Pulmonary artery endothelial cell (primary cell): ENCODE results near the gene RASA1. TPM values are rescaled to one million over a fixed set of nuclear protein-coding genes. Genes with fewer than 3 reads are reported as not detected.
"Not testable (repeated sequence)": the region's sequence is repeated elsewhere in the genome, so short reads cannot be mapped to it uniquely, and the experiment has no call there.

Experiments used
- DNase-seq: peaks from one replicate; pipeline ENCODE4 v3.0.0-alpha.2; 2011; ENCODE audit warnings: low read depth, low spot score
- total RNA-seq: library from RNA; depleted of rRNA; stranded (reverse); fragments of >200 nt; gene quantifications from 2 replicates; pipeline ENCODE4 v1.2.3, GENCODE V29; 2014

Gene RASA1
- total RNA-seq, 1 donor from 2014 or later: 37.7 TPM

DNA sequence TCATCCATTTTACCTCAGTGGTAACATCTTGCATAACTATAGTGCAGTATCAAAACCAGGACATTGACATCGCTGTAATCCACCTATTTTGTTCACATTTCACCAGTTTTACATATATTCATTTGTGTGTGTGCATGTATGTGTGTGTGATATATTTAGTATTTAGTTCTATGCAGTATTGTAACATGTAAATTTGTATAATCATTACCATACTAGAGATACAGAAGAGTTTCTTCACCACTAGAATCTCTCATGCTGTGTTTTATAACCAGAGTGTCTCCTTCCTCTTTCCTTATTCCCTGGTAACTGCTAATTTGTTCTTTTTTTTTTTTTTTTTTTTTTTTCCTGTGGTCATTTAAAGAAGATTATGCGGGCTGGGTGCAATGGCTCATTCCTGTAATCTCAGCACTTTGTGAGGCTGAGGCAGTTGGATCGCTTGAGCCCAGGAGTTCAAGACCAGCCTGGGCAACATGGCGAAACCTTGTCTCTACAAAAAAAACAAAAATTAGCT, 11.0 kb downstream of the RASA1 start:
- DNase-seq: no peak

DNA sequence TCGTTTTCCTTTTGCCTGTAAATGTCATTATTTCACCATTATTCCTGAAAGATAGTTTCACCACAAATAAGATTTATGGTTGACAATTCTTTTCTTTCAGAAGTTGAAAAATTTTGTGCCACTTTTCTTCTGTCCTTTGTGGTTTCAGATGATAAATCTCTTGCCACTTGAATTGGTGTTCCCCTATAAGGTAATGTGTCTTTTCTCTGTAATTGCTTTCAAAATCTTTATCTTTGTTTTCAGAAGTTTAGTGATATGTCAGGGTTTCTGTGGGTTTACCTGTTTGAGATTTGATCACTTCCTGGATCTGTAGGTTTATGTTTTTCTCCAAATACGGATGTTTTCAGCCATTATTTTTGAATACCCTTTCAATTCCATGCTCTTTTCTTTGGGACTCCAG, 14.6 kb downstream of the RASA1 start:
- DNase-seq: no peak

DNA sequence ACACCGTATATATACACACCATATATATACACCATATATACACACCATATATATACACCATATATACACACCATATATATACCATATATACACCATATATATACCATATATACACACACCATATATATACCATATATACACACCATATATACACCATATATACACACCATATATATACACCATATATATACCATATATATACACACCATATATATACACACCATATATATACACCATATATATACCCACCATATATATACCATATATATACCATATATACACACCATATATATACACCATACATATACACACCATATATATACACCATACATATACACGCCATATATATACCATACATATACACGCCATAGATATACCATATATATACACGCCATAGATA, 19.6 kb downstream of the RASA1 start:
- DNase-seq: not testable (repeated sequence)

DNA sequence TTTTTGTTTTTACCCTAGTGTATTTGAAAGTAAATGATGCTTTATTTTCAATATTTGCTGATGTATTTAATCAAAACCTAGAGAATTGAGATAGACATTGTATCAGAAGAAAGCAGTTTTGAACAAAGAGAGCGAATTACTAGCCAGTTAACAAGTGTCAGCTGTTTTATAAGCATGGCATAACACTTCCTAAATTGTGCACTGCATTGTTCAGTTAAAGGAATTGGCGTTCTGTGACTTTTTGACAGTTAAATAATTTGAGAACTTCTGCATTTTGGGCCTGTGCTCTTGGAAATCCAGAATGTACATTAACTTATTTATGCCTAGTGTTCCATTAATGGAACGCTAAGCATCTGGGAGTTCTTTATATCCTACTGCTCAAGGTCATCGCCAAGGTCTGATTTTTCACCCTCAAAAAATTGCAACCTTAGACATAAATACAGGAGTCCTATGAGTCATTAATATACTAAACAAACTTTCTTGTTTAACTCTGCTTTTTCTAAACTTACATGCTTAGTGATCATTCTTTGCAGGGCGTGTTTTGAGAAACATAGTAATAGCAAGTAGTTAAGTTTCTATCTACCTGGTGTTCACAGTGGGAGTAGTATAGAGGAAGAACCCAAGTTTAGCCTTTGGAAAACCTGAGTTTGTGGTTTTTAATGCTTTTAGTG, 31.1 kb downstream of the RASA1 start:
- DNase-seq: no peak

DNA sequence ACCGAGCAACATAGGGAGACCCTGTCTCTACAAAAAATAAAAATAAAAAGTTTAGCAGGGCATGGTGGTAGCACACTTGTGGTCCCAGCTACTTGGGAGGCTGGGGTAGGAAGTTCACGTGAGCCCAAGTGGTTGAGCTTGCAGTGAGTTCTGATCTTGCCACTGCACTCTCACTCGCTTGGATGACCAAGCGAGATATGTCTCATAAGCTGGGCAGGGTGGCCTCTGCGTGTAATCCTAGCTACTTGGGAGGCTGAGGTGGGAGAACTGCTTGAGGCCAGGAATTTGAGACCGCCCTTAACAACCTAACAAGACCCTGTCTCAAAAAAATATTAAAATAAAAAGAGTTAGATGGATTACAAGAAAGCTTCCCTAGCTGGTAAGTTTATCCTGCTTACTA, 32.5 kb downstream of the RASA1 start:
- DNase-seq: no peak

- DNase-seq: peak; percentile 57
These were observed 33.1 kb downstream of the RASA1 start for GRCh38 chr5:87300744-87301143.

- DNase-seq: no peak
These were observed 34.4 kb downstream of the RASA1 start for GRCh38 chr5:87302061-87302460.

GRCh38 chr5:87303324-87303723, 35.6 kb downstream of the RASA1 start:
- DNase-seq: no peak

GRCh38 chr5:87306090-87306489, 38.4 kb downstream of the RASA1 start:
- not testable (repeated sequence) for DNase-seq

DNA sequence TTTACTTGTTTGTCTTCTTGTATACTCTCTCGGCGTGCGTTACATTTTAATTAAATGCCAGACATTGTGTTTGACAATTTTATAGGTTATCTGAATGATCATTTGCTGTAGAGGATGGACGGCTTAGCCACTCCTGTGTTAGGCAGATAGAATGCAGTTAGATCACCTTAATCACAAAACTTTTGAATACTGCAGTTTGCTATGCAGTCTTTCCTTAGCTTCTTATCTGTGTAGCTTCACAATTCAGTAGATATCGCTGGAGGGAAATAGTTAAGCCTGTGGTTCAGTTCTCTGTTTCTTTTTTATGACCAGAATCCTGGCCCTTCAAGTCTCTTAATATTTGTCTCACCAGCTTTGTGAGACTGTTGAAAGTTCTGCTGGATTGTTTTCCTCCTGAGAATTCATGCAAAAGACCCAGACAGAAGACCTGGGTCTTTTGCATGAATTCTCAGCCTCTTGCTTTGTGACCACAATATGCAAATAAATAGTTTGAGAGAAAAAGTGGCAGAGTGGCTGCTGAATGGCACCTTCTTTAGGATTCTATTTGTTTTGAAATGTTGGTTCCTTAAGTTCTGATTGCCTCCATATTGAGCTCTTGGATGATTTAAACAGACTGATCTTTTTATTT, 40.2 kb downstream of the RASA1 start:
- no peak for DNase-seq

GRCh38 chr5:87311405-87312279, 44.0 kb downstream of the RASA1 start:
- no peak for DNase-seq

DNA sequence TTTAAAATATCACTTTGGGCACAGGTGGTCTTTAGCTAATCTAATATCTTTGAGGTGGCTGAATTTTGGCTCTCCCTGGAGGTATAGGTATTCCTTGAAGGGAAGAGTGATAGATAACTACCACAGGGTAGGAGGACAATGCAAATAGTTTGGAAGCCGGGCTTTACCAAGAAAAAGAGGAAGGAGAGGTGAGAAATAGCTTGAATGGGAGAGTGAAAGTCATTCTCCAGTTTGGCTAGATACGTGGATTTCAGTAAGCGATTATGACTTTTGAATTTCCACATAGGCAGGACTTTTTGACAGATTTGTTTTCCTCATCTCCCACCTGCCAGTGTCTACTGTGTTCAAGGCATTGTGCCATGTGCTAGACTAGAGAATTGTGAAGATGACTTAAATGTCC, 45.5 kb downstream of the RASA1 start:
- no peak for DNase-seq

DNA sequence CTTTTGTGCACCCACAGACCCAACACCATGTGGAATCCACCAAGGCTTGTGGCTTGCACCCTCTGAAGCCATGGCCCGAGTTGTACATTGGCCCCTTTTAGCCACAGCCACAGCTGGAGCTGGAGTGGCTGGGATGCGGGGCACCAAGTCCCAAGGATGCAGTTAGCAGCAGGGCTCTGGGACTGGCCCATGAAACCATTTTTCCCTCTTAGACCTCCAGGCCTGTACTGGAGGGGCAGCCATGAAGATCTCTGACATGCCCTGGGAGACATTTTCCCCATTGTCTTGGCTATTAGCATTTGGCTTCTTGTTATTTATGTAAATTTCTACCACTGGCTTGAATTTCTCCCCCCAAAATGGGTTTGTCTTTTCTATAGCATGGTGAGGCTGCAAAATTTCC, 51.8 kb downstream of the RASA1 start:
- no peak for DNase-seq

GRCh38 chr5:87321605-87322004, 53.9 kb downstream of the RASA1 start:
- DNase-seq: no peak

DNA sequence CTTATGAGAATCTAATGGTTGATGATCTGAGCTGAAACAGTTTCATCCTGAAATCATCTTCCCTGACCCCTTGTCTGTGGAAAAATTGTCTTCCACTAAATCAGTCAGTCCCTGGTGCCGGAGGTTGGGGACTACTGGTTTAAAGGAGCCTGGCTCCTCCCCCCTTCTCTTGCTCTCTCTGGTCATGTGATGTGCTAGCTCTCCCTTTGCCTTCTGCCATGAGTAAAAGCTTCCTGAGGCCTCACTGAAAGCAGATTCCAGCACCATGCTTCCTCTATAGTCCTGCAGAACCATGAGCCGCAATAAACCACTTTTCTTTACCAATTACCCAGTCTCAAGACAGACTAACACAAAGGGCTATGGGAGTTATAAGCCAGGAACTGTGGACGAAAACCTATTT, 54.7 kb downstream of the RASA1 start:
- DNase-seq: no peak

GRCh38 chr5:87327998-87328397, 60.3 kb downstream of the RASA1 start:
- DNase-seq: no peak

DNA sequence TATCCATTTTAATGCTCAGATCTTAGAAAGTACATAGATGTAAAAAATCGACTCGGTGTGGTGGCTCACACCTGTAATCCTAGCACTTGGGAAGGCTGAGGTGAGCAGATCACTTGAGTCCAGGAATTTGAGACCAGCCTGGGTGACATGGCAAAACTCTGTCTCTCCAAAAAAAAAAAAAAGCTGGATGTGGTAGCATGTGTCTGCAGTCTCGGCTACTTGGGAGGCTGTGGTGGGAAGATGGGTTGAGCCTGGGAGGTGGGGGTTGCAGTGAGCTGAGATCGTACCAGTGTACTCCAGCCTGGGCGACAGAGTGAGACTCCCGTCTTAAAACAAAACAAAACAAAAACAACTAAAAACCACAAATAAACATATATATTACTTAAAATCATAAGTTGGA, 61.4 kb downstream of the RASA1 start:
- DNase-seq: no peak

DNA sequence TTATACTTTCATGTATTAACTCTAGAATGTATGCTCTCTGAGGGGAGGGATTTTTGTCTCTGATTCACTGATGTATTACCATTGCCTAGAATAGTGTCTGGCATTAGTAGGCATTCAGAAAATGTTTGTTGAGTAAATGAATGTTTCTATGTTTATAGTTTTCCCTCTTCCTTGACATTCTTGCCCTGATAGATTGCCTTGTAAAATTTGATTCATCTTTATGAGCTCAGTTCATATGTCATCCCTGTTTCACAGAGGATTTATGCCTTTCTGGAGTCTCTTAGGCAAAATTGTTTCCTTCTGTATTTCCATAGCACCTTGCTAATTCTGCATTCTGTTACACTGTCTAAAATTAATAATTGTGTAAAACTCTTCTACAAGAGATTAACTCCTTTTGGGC, 72.3 kb downstream of the RASA1 start:
- no peak for DNase-seq

GRCh38 chr5:87340716-87341115, 73.0 kb downstream of the RASA1 start:
- DNase-seq: peak; percentile 4

GRCh38 chr5:87347272-87347671, 79.6 kb downstream of the RASA1 start:
- no peak for DNase-seq

DNA sequence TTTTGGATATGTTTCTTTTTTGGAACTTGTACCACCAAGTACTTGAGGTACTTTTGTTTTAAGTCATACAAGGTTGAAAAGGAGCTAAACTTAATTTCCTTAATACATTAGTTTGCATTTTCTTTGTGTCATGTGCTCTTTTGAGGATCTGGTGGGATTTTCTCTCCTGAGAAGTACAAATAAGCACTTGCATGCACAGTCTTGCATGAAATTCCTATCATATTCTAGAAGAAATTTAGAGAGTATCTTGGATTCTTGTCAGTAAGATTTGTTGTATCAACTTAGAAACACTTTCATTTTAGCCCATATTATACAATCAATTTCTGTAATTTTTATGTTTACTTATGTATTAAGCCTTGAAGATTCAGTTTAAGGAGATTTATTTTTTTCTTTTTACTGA, 80.2 kb downstream of the RASA1 start:
- DNase-seq: no peak

GRCh38 chr5:87354496-87354895, 86.8 kb downstream of the RASA1 start:
- DNase-seq: no peak
